GM21381 (cell line): ENCODE data around the gene TTLL5.

Experiments used
- ATAC-seq: cut with Tn5 transposase; IDR thresholded peaks from one replicate; pipeline ENCODE4 v1.9.1; 2021; ENCODE audit warnings: mild to moderate bottlenecking, moderate library complexity; ENCODE audit not compliant: unreplicated experiment

Gene TTLL5

DNA sequence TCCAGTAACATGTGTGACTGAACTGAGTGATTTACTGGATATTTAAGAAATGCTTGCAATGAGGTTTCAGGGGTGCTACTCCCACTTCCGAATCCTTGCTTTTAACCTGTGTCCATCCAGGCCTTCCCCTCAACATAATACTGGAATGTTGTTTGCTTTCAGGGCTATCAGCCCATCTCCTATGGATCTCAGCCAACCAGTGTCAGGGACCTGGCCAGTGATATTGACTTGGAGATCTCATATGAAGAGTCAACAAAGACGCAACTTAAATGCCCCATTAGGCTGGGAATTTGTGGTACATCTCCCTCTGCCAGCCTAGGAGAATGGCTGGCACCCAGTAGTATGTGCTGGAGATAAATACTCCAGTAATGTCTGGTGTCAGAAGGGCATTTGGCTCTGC, 323.6 kb downstream of the TTLL5 start:
- ATAC-seq, result no peak

DNA sequence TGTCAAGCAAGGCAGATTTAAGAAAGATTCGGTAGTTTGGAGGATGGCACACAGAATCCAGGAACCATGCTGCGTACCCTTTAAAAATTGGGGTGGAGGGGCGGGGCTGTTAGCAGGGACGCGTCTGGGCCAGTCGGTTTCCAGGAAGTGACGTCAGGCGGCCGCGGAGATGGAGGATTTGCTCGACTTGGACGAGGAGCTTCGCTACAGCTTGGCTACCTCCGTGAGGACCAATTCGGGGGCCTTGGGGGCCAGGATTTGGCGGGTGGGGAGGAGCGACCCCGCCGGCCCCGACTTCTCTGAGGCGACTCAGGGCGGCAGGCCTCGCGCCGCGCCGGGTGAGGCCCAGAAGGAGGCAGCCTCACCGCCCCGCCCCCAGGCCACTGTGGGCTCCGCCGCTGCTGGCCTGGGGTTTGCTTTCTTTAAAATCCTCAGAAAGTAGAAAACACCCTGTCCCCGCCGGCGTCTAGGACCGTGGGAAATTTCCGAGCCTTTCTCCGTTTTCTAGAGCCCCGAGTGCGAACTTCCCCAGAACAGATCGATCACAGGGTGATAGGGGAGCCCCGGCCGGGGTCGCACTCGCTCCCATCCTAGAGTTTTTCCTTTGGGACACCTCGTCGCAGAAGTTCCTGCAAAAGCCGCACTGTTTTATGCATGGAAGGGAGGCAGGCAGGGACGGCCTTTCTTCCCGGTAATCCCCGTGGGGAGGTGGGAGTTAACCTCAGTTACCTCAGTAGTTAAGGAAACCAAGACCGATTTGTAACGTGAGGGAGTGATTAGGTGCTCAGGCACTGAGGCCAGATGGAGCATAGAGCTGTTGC, 324.8 kb downstream of the TTLL5 start, which contains the start of gene IFT43:
IFT43 (plus strand) TSS at position 146 of the 821 bp plus-strand sequence; CDS start at position 170, 24 bp downstream.
- ATAC-seq, result peak; percentile 56

DNA sequence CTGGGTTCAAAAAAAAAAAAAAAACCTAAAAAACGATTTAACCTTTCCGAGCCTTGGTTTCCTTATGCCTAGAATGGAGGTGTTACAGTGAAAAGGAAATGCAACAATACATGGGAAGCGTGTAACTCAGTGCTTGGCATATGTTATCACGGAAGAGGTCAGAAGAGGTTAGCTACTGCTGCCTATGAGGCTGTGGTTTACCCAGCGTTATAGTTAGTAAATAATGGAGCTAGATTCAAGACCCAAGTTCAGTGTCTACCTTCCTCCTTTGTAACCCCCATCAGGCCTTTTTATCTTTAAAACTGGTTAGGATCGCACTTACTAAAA, 325.4 kb downstream of the TTLL5 start:
- no peak for ATAC-seq

DNA sequence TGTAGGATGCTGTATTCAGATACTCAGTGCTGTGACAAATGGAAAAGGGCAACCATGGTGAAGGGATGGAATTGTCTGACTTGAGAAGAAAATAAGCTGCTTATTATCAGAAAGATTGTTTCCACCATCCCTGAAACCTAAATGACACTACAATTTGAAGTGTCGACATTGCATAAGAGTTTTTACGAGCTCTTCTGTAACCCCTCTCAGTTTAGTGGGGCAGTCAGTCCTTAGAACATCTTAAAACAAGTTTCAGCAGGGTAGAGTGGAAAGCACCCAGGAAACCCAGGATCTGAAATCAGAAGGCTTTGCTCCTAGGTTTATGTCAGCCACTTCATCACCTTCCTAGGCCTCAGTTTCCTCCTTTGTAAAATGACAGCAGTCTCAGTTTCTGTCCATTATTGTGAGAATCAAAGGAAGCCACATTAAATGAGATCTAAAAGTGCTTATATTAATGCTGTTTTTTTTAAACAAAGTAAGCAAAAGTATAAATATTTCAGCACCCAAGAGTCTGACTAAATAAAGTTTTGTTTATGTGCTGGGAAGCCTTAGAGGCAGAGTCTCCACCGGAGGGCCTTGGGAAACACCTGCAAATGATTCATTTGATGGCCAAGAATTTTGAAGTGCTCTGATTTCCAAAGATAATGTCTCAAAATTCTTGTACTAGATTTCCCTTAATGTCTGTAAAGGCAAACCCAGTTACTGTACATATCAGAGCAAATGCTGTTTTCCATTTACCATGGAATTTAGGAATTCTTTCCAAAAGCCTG, 326.3 kb downstream of the TTLL5 start:
- no peak for ATAC-seq

DNA sequence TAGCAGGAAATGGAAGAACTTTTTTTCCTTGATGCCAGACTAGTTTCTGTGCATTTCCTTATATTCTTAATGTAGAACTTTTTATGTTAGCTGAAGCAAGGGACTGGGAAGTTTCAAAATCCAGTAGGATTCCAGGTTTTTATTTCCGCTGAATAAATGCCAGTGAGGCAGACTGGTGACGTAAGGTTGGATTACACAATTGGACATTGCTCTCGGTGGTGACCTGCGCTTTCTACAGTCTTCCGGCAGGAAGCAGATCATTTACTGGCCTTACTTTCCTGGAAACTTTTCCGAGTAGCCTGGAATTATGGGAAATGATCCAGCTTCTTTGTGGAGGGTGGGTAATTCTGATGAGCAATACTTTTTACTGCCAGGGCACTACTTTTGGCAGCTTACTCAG, 328.1 kb downstream of the TTLL5 start:
- no peak for ATAC-seq

DNA sequence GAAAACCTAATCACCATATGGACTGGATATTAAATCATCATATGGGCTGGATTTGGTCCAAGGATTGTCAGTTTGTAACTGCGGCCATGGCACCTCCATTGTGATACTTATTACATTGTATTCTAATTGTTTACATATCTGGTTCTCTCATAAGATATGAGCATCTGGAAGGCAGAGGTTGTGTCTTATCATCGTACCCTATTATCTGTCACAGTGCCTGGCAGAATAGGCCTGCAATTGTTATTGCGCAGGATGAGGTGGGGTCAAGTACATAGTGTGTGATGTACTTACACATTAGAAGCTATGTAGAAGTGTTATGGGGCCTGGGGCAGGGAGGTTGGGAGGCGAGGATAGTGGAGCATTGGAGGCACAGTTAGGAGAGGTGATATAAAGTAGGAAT, 329.3 kb downstream of the TTLL5 start:
- no peak for ATAC-seq

DNA sequence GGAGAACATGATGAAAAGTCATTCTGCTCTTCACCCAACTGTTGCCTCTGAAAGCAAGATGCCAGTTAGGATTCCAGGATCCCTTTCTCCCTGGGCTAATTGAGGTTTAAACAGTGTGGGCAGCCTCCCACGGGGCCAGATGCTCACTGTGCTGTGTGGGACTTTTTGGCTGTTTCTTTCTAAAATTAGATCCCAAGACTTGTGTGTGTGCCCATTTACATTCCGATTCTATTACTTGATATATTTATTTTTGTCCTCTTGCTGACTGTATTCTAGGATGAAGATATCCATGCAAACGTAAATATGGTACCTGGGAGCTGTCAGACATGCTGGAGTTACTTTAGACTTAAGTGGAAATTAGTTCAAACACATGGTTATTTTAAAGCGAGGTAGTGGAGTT, 330.7 kb downstream of the TTLL5 start:
- ATAC-seq, result no peak

DNA sequence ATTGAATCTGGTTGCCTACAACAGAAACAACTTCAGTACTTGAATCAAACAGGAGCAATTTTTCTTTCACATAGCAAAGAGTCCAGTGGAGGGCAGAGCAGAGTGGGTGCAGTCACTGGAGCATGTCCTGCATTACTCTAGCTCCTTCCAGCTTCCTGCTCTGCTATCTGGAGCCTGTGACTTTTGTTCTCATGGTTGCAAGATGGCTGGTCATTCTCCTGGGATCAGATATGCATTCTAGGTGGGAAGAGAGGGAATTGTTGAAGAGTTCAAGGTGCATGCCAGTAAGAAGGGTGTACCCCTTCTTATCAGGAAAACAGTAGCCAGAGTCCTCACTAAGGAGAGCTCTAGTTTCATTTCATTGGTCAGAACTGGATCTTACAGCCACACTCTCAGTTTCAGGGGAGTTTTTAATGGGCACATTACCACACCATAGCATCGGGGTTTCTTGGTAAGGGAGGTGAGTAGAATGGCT, 332.6 kb downstream of the TTLL5 start:
- no peak for ATAC-seq

DNA sequence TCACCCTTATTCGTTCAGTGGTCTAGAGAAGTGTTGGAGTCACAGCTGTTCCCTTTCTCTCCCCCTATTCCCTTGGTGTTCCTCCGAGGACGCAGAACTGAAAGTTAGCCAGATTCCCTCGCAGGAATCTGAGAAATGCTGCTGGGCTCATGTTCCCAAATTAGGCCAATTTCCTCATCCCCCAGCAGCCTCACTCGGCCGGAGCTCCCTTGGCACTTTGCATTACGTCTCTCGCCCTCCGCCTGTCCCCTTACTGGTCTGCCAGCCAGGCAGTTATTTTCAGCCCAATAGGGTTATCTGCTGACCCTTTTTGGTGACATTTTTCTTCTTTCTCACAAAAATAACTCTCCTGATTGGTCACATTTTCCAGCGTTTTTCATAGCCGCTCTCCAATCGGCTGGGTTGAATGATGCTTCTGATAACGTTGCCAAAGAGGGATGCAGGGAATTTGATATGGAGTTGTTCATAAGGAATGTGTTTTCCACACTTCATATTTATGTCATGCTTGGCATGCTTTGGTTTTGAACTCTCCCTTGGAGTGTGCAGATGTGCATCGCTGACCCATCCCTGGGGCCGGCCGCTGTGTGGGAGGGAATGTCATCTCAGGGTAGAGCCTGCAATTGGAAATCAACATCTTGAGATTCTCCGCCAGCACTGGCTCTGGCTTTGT, 334.5 kb downstream of the TTLL5 start:
- no peak for ATAC-seq

DNA sequence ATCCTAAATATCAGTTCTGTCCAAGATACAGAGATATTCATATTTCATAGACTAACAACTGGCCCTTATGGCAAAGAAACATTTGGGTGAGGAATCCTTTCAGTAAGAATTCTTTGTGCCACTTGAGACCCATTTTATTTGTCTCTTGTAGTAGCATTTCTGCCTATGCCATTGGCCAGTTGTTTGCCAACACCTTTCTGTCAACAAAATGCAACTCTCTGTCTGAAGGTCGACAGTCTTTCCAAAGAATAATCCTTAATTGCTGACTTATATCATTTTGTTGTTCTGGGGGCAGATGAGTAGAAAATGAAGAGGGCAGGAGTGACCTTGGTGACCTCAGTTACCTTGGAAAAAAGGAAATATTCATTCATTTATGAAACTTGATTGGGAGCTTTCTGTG, 335.4 kb downstream of the TTLL5 start:
- no peak for ATAC-seq

DNA sequence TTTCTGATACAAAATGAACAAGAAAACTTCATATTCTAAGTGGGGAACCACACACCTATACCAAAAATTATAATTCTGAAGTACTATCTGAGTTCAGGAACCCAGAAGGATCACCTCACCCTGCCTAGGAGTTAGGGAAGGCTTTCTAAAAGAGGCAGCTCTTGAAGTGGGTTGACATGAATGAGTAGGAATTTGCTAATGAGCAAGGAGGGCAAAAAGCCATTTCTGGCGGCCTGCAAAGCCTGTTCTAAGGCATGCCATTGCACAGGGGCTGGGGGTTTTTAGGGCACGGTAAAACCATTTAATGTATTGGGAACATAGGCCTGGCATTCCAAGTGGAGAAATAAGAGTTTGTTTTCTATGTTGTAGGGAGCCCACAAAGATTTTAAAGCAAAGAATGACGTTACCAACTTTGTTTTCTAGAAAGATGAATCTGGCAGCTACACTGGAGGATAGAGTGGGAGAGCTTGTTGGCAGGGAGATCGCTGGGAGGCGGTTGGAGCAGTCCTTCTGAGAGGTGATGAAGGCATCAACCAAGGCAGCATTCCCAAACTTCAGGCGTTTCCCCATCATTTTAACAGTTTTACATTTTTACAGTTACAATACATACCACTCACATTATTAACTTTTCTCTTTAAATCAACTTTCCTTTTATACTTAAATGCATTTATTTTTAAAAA, 338.6 kb downstream of the TTLL5 start:
- no peak for ATAC-seq

DNA sequence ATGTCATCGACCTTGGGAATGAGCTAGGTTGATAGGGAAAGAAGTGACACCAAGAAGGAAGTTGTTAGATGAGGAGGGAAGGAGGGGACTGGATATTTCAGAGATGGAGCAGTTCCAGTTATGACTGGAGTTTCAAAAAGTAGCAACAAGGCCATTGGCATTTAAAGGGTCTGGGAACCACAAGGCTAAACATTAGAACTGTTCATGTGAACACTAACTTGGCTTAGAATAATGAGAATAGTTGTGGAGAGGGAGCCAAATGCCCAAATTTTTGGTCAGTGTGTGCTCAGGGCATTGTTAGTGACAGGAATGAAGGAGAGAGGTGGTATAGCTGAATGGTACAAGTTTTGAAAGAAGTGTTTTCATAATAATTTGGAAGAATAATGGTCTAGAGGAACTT, 341.3 kb downstream of the TTLL5 start:
- no peak for ATAC-seq
